Right renal pelvis (tissue), 4 donors: ENCODE data around the gene HTR6. TPM values are rescaled to one million over a fixed set of nuclear protein-coding genes. Genes with fewer than 3 reads are reported as not detected.
"Not testable (repeated sequence)": the region's sequence is repeated elsewhere in the genome, so short reads cannot be mapped to it uniquely, and the experiment has no call there.

Source experiments
- DNase-seq, 4 donors: peaks; one replicate each; pipeline ENCODE4 v3.0.0-alpha.2; 2013; ENCODE audit warnings: low read depth in 4 of 4, low spot score in 3 of 4, missing footprints in 1 of 4
- polyA plus RNA-seq, 4 donors: library from polyadenylated mRNA; unstranded; fragments of 120-200 nt; gene quantifications; one replicate each; pipeline ENCODE4 v1.2.1, GENCODE V29; 2013; ENCODE audit not compliant: insufficient read length in 4 of 4

The HTR6 gene
- polyA plus RNA-seq, 4 donors, result 1.3 to 2.8 (median 1.4) TPM

DNA sequence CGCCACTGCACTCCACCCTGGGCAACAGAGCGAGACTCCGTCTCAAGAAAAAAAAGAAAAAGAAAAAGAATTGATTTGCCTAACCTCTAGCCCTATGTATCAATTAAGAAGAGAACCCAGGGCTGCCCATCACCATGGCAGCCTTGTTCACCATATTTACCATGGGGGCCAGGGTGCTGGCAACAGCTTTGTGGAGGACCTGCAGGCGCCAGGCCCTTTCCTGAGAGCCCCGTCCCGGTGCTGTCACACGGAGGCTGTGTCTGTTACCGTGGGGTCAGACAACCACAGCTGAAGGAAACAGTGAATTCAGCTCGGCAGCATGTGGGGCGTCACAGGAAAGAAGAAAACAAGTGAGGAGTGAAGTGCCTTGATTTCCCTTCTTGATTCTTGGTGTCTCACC is 27.1 kb upstream of the HTR6 start:
- no peak for DNase-seq

- not testable (repeated sequence) for DNase-seq
These were observed 25.4 kb upstream of the HTR6 start for GRCh38 chr1:19639228-19639627.

- no peak for DNase-seq
These were observed 24.7 kb upstream of the HTR6 start for GRCh38 chr1:19639999-19640362.

- DNase-seq, result no peak
These were observed 24.0 kb upstream of the HTR6 start for GRCh38 chr1:19640363-19641316.

GRCh38 chr1:19643121-19643520 is 21.6 kb upstream of the HTR6 start:
- DNase-seq, result no peak

GRCh38 chr1:19643602-19644394 is 20.9 kb upstream of the HTR6 start, which contains the start of gene NBL1:
Gene NBL1 (plus strand): TSS chr1:19644311. CDS start chr1:19655031, 10,720 bp downstream.
- peak in 1 of 4 donors; percentile 28 for DNase-seq

- DNase-seq, result no peak
These were observed 20.3 kb upstream of the HTR6 start for GRCh38 chr1:19644395-19644680.

DNA sequence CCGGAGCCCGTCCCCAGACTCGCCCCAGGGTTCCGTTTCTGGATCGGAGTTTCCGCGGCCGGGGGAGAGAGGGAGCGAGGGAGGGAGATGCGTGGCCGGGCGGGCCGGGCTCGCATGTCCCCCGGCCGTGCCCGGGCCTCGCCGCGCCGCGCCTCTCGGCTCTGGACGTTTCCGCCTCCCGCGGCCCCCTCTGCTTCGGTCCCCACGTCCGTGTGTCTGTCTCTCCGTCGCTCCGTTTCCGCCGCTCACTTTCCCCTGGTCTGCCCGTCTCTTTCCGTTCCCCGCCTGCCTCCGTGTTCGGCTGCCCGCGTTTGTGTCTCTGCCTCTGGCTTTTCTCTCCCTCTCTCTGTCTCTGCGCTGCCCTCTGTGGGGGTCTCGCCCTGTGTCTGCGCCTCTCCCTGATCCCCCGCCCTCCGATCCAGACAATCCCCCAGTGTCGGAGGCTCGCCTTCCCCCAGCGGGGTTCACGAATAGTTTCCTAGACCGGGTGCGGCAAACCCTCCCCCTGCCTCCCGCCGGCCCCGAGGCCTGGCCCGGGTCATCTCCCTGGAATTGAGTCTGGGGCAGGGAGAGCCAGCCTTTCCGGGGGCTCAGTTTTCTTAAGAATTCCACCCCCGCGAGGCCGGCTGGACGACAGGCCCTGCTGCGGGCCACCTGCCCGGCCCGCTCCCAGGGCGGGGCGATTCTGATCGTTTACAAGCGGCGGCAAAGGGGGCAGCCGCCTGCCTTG is 19.8 kb upstream of the HTR6 start:
- DNase-seq, result peak in 1 of 4 donors; percentile 31

GRCh38 chr1:19645411-19646251 is 19.0 kb upstream of the HTR6 start:
- DNase-seq, result no peak

- DNase-seq, result no peak
These were observed 18.0 kb upstream of the HTR6 start for GRCh38 chr1:19646377-19647319.

DNA sequence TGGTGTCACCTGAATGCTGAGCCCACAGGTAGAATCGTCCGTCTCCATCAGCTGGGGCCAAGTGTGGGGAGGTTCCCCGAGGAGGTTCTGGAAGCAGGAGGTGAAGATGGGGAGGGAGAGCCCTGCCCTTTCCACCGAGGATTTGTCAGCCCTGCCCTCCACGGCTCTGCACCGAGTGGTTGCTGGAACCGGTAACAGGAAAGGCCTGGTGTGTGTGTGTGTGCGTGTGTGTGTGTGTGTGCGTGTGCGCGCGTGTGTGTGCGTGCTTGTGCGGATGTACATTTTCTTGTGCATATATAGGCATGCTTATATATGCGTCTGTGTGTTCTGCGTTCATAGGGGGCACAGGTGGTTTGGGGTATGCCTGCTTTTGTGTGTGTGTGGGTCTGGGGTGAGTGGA is 17.0 kb upstream of the HTR6 start:
- no peak for DNase-seq

DNA sequence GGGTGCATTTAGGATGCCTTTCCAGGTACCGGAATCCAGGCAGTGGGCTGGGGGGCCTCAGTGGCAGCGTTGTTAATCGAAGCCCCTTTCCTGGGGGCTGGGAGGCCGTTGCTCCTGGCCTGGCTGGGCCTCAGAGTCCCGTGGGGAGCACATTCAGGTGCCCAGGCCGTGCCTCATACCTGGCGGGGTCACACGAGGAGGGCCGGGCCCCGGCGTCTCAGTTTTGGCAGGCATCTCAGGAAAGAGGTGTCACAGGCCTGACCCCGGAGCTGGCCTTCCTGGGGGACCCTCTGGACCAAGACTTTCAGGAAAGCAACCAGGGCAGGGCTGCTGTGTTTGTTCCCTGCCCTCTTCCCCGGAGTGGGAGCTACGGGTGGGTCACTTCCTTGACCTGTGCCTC is 16.4 kb upstream of the HTR6 start:
- no peak for DNase-seq

- DNase-seq, result no peak
These were observed 16.0 kb upstream of the HTR6 start for GRCh38 chr1:19648689-19649088.

GRCh38 chr1:19650416-19651140 is 14.1 kb upstream of the HTR6 start:
- DNase-seq, result no peak

DNA sequence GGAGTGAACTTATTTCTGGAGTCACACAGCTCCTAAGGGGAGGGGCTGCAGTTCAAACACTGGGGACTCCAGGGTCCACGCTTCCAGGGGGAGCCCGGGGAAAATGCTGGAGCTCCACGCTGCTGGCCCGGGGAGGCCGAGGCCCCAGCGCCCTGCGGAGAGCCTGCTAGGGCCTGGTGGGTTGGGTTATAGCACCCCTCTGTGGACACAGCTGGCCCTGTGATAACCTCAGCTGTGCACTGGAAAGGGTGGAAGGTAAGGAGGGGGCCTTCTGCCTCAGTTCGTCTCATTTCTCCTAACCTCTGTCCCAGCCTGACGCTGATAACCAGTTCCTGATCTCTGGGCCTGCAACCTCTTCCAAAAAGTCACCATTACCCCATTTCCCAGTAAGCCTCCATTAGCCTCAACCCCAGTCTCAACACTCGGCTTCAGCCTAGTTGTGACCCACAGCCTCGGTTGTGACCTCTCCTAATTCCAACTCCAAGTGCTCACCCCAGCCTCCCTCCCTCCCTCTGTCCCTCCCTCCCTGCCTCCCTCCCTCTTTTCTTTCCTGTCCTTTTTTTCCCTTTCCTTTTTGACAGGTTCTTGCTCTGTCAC is 13.4 kb upstream of the HTR6 start:
- DNase-seq, result no peak

DNA sequence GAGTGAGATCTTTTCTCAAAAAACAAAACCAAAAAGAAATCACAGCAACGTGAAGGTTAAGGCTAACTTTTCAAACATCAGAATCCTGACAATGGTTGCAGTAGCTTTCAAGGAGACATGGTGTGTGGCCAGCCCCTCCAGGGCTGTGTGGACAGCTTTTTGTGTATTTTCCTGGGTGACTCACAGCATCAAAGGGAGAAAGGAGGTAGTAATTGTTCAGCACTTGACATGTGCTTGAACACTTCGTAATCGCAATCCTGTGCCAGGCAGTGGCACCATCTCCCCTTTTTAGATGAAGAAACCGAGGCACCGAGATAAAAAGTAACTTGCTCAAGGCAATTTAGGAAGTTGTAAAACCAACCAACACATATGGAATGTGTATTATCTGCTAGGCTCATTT is 10.3 kb upstream of the HTR6 start:
- DNase-seq, result no peak

- DNase-seq, result no peak
These were observed 9.6 kb upstream of the HTR6 start for GRCh38 chr1:19654886-19655717.
